Measurements from ENCODE around the gene FRMD4A.

DNA sequence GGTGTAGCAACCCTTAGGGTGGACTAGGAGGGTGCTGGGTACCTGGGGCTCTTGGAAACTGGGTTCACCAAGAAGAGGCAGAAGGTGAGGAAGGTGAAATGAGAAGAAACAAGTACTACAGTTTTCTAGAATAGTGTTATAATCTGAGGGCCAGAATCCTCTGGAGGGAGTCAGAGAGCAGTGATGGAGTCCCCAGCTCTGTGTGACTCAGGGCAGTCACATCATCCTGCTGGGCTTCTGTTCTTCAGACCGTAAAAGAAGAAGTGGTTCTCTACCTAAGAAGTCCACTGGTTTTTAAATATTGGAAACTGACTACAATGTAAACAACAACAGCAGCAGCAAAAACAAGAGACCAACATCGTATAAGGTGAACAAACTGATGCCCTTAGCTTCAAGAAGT, 546.7 kb downstream of the FRMD4A start:
- TF ChIP-seq, protein P1, sequence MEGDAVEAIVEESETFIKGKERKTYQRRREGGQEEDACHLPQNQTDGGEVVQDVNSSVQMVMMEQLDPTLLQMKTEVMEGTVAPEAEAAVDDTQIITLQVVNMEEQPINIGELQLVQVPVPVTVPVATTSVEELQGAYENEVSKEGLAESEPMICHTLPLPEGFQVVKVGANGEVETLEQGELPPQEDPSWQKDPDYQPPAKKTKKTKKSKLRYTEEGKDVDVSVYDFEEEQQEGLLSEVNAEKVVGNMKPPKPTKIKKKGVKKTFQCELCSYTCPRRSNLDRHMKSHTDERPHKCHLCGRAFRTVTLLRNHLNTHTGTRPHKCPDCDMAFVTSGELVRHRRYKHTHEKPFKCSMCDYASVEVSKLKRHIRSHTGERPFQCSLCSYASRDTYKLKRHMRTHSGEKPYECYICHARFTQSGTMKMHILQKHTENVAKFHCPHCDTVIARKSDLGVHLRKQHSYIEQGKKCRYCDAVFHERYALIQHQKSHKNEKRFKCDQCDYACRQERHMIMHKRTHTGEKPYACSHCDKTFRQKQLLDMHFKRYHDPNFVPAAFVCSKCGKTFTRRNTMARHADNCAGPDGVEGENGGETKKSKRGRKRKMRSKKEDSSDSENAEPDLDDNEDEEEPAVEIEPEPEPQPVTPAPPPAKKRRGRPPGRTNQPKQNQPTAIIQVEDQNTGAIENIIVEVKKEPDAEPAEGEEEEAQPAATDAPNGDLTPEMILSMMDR (IDR thresholded peaks at IDR 0.05) = no peak
- no peak for TF ChIP-seq POLR2A (IDR thresholded peaks at IDR 0.05)
